CD14-positive monocyte (primary cell): ENCODE results near the gene HYI. TPM values are rescaled to one million over a fixed set of nuclear protein-coding genes. Genes with fewer than 3 reads are reported as not detected.
A peak's percentile ranks its signal among the peaks of the same experiment; 100 is the strongest.

Experiments
- DNase-seq, 3 donors: peaks; one replicate each; pipeline ENCODE4 v3.0.0-alpha.2; 2011 to 2022
- H2AFZ ChIP-seq: 2 replicates; pipeline ENCODE4 v1.6.0; 2012; ENCODE audit warnings: mild to moderate bottlenecking, low read depth, low read length, inconsistent platforms; ENCODE audit not compliant: insufficient read depth, poor library complexity, severe bottlenecking
- H3K27ac ChIP-seq, 2 donors: 1 replicate in 1 of 2; 2 replicates in 1 of 2; pipeline ENCODE4 v1.5.1; 2012 to 2013; ENCODE audit warnings: low read length in 2 of 2, control low read depth in 1 of 2, inconsistent platforms in 1 of 2, low read depth in 1 of 2, mild to moderate bottlenecking in 1 of 2
- H3K27me3 ChIP-seq, 2 donors: one replicate each; pipeline versions ENCODE4 v1.6.0 to v1.6.1; 2011 to 2013; ENCODE audit warnings: low read length in 2 of 2; ENCODE audit not compliant: control insufficient read depth in 2 of 2, insufficient read depth in 2 of 2
- H3K36me3 ChIP-seq, 2 donors: replicated peaks in 1 of 2; 1 replicate in 1 of 2; 2 replicates in 1 of 2; pipeline versions ENCODE4 v1.5.1 to v1.6.1; 2012 to 2013; ENCODE audit warnings: low read length in 2 of 2, control low read depth in 1 of 2, inconsistent platforms in 1 of 2, mild to moderate bottlenecking in 1 of 2; ENCODE audit not compliant: insufficient read depth in 2 of 2, control insufficient read depth in 1 of 2
- H3K4me1 ChIP-seq, 2 donors: 1 replicate in 1 of 2; 2 replicates in 1 of 2; pipeline versions ENCODE4 v1.5.1 to v1.6.1; 2012 to 2013; ENCODE audit warnings: low read length in 2 of 2, control low read depth in 1 of 2, inconsistent platforms in 1 of 2, mild to moderate bottlenecking in 1 of 2, moderate library complexity in 1 of 2; ENCODE audit not compliant: insufficient read depth in 2 of 2, control insufficient read depth in 1 of 2
- H3K4me2 ChIP-seq: replicated peaks from 2 replicates; pipeline ENCODE3; 2012; ENCODE audit warnings: low read length, moderate library complexity, mild to moderate bottlenecking; ENCODE audit not compliant: poor library complexity, severe bottlenecking; ENCODE audit errors: extremely low read depth
- H3K4me3 ChIP-seq, 3 experiments: fragments of 200-600 bp in 1 of 3; sonication (generic) in 1 of 3; replicated peaks in 1 of 3; 1 replicate in 2 of 3; 2 replicates in 1 of 3; pipeline ENCODE4 v1.5.1; 2011 to 2013; ENCODE audit warnings: low read length in 3 of 3, mild to moderate bottlenecking in 3 of 3, control low read depth in 2 of 3, low read depth in 2 of 3, inconsistent platforms in 1 of 3, moderate library complexity in 1 of 3
- H3K79me2 ChIP-seq: 2 replicates; pipeline ENCODE4 v1.6.0; 2012; ENCODE audit warnings: mild to moderate bottlenecking, control low read depth, inconsistent platforms, low read length, moderate library complexity; ENCODE audit not compliant: insufficient read depth
- H3K9ac ChIP-seq: 2 replicates; pipeline ENCODE4 v1.6.0; 2017; ENCODE audit warnings: low read length, mild to moderate bottlenecking; ENCODE audit not compliant: insufficient read depth, poor library complexity, severe bottlenecking
- H3K9me3 ChIP-seq, 2 donors: replicated peaks in 1 of 2; 1 replicate in 1 of 2; 2 replicates in 1 of 2; pipeline versions ENCODE4 v1.5.1 to v1.6.1; 2012 to 2013; ENCODE audit warnings: low read length in 2 of 2, control low read depth in 1 of 2; ENCODE audit not compliant: control insufficient read depth in 1 of 2, insufficient read depth in 1 of 2
- H4K20me1 ChIP-seq: 2 replicates; pipeline ENCODE4 v1.6.0; 2012; ENCODE audit warnings: mild to moderate bottlenecking, low read length, control low read depth, moderate library complexity; ENCODE audit not compliant: insufficient read depth
- H3K27ac Mint-ChIP-seq, 7 donors: one replicate each; pipeline ENCODE4 v1.8.0; 2020; ENCODE audit warnings: mild to moderate bottlenecking in 7 of 7, mixed read lengths in 7 of 7, moderate library complexity in 6 of 7, inconsistent platforms in 2 of 7
- H3K27me3 Mint-ChIP-seq, 3 donors: one replicate each; pipeline ENCODE4 v1.8.0; 2021 to 2022; ENCODE audit warnings: low read depth in 3 of 3, mild to moderate bottlenecking in 3 of 3, mixed read lengths in 3 of 3, moderate library complexity in 3 of 3, inconsistent platforms in 1 of 3
- H3K36me3 Mint-ChIP-seq, 2 donors: one replicate each; pipeline ENCODE4 v1.8.0; 2020; ENCODE audit warnings: mixed read lengths in 2 of 2, inconsistent platforms in 1 of 2, mild to moderate bottlenecking in 1 of 2
- H3K4me1 Mint-ChIP-seq: one replicate; pipeline ENCODE4 v1.8.0; 2020; ENCODE audit warnings: mild to moderate bottlenecking, mixed read lengths
- H3K4me3 Mint-ChIP-seq, 2 donors: one replicate each; pipeline ENCODE4 v1.8.0; 2020; ENCODE audit warnings: mild to moderate bottlenecking in 2 of 2, mixed read lengths in 2 of 2, moderate library complexity in 1 of 2
- H3K9me3 Mint-ChIP-seq, 7 donors: one replicate each; pipeline ENCODE4 v1.8.0; 2020 to 2022; ENCODE audit warnings: mixed read lengths in 7 of 7, mild to moderate bottlenecking in 6 of 7, moderate library complexity in 6 of 7, inconsistent platforms in 2 of 7
- WGBS: methylation state at CpG from one replicate; pipeline ENCODE4 v1.1.5; 2013; ENCODE audit warnings: missing lambda C conversion rate; ENCODE audit not compliant: insufficient coverage; 5-methylcytosine and 5-hydroxymethylcytosine counted together
- intact Hi-C, 2 donors: fragments of 100-400 bp; cut with micrococcal nuclease; formaldehyde crosslinking; loops; one replicate each; pipeline versions ENCODE4 v1.15.0 to v1.15.1; 2023
- polyA plus RNA-seq, 3 donors: library from polyadenylated mRNA; depleted of rRNA in 1 of 3; unstranded in 2 of 3; stranded (reverse) in 1 of 3; fragments of 300-500 nt in 2 of 3; fragments of >200 nt in 1 of 3; fragmentation: Illumina TruSeq in 2 of 3; gene quantifications; 1 replicate in 2 of 3; 2 replicates in 1 of 3; pipeline ENCODE4 v1.2.3, GENCODE V29; 2012 to 2021
- TF ChIP-seq, protein P1 (sequence below): fragments of 200-600 bp; IDR thresholded peaks from one replicate; pipeline ENCODE4 v1.8.0; 2022; ENCODE audit warnings: antibody characterized with exemption, mild to moderate bottlenecking

Gene HYI
- polyA plus RNA-seq, 3 donors: 0.74 to 7.2 (median 1.6) TPM

- peaks cover 20% of the 10 kb centered on the region for H3K4me1 Mint-ChIP-seq
- peaks cover 35 to 44% of the 10 kb centered on the region in 2 donors for H3K36me3 ChIP-seq
- peak overlapping the region; percentile 87 for H3K4me2 ChIP-seq
- TF ChIP-seq, protein P1, sequence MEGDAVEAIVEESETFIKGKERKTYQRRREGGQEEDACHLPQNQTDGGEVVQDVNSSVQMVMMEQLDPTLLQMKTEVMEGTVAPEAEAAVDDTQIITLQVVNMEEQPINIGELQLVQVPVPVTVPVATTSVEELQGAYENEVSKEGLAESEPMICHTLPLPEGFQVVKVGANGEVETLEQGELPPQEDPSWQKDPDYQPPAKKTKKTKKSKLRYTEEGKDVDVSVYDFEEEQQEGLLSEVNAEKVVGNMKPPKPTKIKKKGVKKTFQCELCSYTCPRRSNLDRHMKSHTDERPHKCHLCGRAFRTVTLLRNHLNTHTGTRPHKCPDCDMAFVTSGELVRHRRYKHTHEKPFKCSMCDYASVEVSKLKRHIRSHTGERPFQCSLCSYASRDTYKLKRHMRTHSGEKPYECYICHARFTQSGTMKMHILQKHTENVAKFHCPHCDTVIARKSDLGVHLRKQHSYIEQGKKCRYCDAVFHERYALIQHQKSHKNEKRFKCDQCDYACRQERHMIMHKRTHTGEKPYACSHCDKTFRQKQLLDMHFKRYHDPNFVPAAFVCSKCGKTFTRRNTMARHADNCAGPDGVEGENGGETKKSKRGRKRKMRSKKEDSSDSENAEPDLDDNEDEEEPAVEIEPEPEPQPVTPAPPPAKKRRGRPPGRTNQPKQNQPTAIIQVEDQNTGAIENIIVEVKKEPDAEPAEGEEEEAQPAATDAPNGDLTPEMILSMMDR: no peak
- no peak overlapping the region for H3K27ac ChIP-seq
- H3K4me3 ChIP-seq: peak overlapping the region; percentile 17 to 77 (median 74)
- H3K4me3 Mint-ChIP-seq: peak overlapping the region; percentile 83
- peaks cover 43 to 48% of the 10 kb centered on the region in 2 donors for H3K36me3 Mint-ChIP-seq
- H3K4me1 ChIP-seq: peaks cover 17 to 18% of the 10 kb centered on the region in 2 donors
- peaks cover 9 to 12% (median 11%) of the 10 kb centered on the region in 3 donors for H3K27me3 Mint-ChIP-seq
- peaks cover 6% of the 10 kb centered on the region for H4K20me1 ChIP-seq
- no peaks in the 10 kb centered on the region for H3K27me3 ChIP-seq
- peak overlapping the region; percentile 72 for H2AFZ ChIP-seq
- peak overlapping the region; percentile 54 for H3K9ac ChIP-seq
- 65% methylated on average over 3 of the region's 10 CpGs for WGBS
- DNase-seq: no peak
- H3K27ac Mint-ChIP-seq: peak overlapping the region in 5 of 7 donors; percentile 0 to 72 (median 32)
- peaks cover 0 to 3% (median 0%) of the 10 kb centered on the region in 7 donors for H3K9me3 Mint-ChIP-seq
- H3K79me2 ChIP-seq: no peaks in the 10 kb centered on the region
- no peaks in the 10 kb centered on the region for H3K9me3 ChIP-seq
- intact Hi-C loops: no loop called here
These were observed 816 bp downstream of the HYI start for GRCh38 chr1:43452789-43453441.

- TF ChIP-seq, protein P1: no peak
- H2AFZ ChIP-seq: no peak overlapping the region
- intact Hi-C loops: no loop called here
- Mint-ChIP-seq H3K4me3 (no peak overlapping the region), H3K4me1 (peaks cover 20% of the 10 kb centered on the region), H3K9me3 (peaks cover 0 to 3% (median 0%) of the 10 kb centered on the region in 7 donors), H3K27ac (peak overlapping the region in 1 of 7 donors; percentile 77), H3K27me3 (peaks cover 3 to 9% (median 7%) of the 10 kb centered on the region in 3 donors), H3K36me3 (peaks cover 53 to 58% of the 10 kb centered on the region in 2 donors)
- peaks cover 45 to 54% of the 10 kb centered on the region in 2 donors for H3K36me3 ChIP-seq
- H4K20me1 ChIP-seq: peaks cover 6% of the 10 kb centered on the region
- no peaks in the 10 kb centered on the region for H3K9me3 ChIP-seq
- no peak overlapping the region for H3K27ac ChIP-seq
- H3K79me2 ChIP-seq: no peaks in the 10 kb centered on the region
- peaks cover 17 to 18% of the 10 kb centered on the region in 2 donors for H3K4me1 ChIP-seq
- no peaks in the 10 kb centered on the region for H3K27me3 ChIP-seq
- 93% methylated on average over 16 of the region's 22 CpGs for WGBS
- no peak overlapping the region for H3K9ac ChIP-seq
- no peak overlapping the region for H3K4me2 ChIP-seq
- no peak for DNase-seq
- H3K4me3 ChIP-seq: no peak overlapping the region
These were observed 1.8 kb downstream of the HYI start for GRCh38 chr1:43451701-43452532.
